Measurements from ENCODE around the gene BDP1. TPM values are rescaled to one million over a fixed set of nuclear protein-coding genes. Genes with fewer than 3 reads are reported as not detected.
"Not testable (repeated sequence)": the region's sequence is repeated elsewhere in the genome, so short reads cannot be mapped to it uniquely, and the experiment has no call there.

The BDP1 gene, protein sequence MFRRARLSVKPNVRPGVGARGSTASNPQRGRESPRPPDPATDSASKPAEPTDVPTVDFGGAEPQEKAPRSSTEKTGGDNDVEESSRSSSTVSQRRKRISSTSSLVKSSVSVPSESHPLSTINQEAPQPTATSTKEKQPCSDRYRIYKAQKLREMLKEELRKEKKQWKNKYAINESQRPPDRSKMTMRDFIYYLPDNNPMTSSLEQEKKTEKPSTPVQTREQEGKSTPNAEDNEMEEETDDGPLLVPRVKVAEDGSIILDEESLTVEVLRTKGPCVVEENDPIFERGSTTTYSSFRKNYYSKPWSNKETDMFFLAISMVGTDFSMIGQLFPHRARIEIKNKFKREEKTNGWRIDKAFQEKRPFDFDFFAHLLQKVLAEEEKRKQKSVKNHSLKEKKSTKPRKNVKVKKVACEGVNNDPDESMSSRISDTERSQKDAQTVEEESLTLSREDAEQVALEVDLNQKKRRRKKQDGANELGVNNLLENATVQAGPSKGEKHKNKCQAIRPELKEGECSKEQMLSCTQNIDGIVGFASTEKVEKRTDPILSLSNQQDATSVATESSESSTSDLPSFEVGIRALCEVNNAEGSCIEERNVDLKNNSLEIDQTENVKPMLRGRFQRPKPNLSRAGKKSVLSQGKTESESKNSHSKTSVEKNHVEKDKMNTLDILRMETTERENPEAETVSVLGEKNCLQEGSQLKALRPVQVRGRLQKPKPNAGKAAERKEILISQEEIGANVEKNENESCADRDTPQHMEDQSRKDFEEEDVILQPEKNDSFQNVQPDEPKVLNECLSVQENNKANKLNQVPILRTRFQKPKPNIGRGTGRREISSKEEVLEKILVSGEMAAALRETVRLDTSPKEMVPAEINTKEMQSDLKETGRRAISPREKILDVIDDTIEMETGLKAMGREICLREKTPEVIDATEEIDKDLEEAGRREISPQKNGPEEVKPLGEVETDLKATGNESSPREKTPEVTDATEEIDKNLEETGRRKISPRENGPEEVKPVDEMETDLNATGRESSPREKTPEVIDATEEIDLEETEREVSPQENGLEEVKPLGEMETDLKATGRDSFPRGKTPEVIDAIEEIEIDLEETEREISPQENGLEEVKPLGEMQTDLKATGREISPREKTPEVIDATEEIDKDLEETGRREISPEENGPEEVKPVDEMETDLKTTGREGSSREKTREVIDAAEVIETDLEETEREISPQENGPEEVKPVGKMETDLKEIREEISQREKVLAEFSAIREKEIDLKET (N-terminal part only)
- polyA plus RNA-seq (2012; ENCODE audit: insufficient read depth, insufficient read length, low read depth): 12.0 TPM

DNA sequence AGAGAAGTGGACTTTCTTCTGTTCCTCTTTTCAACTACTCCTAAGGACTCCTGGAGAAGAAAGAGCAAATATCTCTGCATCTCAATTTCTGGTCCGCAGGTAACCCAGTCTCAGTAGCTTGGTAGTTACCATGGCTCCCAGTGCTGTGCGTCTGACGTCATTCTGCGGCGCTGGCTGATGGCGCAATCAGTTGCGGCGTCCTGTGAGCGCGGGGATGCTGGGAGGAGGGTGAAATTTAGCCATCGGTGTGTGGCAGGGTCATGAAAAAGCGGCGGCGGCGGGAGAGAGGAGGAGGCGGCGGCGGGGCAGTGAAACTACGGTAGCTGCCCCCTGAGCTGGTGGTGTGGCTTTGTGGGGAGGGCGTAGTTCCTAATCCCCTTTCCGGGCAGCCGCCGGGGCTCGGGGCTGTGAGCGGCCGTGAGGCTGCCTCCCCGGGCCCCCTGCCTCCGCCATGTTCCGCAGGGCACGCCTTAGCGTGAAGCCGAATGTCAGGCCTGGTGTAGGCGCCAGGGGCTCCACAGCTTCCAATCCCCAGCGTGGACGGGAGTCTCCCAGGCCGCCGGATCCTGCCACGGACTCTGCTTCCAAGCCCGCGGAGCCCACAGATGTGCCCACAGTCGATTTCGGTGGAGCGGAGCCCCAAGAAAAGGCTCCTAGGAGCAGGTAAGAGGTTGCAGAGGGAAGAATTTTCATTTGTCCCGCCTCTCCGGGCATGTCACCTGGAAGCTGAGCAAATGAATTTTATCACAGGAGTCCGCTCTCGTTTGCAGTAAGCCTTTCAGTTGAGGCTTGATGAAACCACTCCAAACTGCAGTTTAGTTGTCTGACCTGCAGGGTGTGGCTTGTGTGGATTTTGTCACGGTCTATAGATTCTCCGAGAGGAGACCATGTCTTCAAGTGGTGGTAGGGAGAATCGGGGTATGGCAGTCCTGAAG lies at the start of gene BDP1:
Gene BDP1 (plus strand): TSS at position 225 of the 935 bp plus-strand sequence. CDS start 227 bp downstream, at position 452.
- TF ChIP-seq, protein P1, sequence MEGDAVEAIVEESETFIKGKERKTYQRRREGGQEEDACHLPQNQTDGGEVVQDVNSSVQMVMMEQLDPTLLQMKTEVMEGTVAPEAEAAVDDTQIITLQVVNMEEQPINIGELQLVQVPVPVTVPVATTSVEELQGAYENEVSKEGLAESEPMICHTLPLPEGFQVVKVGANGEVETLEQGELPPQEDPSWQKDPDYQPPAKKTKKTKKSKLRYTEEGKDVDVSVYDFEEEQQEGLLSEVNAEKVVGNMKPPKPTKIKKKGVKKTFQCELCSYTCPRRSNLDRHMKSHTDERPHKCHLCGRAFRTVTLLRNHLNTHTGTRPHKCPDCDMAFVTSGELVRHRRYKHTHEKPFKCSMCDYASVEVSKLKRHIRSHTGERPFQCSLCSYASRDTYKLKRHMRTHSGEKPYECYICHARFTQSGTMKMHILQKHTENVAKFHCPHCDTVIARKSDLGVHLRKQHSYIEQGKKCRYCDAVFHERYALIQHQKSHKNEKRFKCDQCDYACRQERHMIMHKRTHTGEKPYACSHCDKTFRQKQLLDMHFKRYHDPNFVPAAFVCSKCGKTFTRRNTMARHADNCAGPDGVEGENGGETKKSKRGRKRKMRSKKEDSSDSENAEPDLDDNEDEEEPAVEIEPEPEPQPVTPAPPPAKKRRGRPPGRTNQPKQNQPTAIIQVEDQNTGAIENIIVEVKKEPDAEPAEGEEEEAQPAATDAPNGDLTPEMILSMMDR (IDR thresholded peaks at IDR 0.05; ENCODE audit: low read depth, low read length): peak; percentile 27
- peak; percentile 95 for DNase-seq

GRCh38 chr5:71410088-71410487 lies 45.4 kb upstream of the BDP1 start:
- not testable (repeated sequence) for H3K4me1 ChIP-seq; H3K4me3 ChIP-seq (ENCODE audit: low read depth, low read length); H3K9me3 ChIP-seq; DNase-seq; H3K36me3 ChIP-seq
- peaks cover 33% of the 10 kb centered on the region for H3K27me3 ChIP-seq

More for the DNA sequence above, at the start of gene BDP1:
- no peaks in the 10 kb centered on the region; the same call in 1 of the 2 replicates for H3K4me1 ChIP-seq
- peaks cover 23% of the 10 kb centered on the region for H3K36me3 ChIP-seq
- peaks cover 24% of the 10 kb centered on the region for H3K27me3 ChIP-seq
- H3K4me3 ChIP-seq (ENCODE audit: low read depth, low read length): peak within 1 kb of the TSS; percentile 100
- H3K9me3 ChIP-seq: no peaks in the 10 kb centered on the region

DNA sequence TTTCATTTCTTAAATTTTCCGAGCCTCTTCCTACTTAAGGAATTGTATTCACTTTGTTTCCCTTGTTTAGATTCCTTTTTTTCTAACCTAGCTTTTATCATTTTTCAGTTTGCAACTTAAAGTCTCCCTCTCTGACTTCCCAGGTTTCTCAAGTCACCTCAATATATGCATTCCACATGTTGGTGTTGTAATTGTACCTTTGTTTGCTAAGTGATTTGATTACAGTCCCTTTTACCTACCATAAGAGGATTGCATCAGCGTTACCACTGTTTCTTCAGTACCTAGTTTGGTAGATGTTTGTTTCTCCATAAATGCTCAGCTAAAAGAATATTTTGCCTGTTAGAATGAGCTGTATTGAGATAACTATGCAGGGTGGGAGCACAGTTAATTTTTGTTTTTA lies 39.8 kb upstream of the BDP1 start:
- not testable (repeated sequence) for DNase-seq; H3K4me1 ChIP-seq; H3K9me3 ChIP-seq; H3K4me3 ChIP-seq (ENCODE audit: low read depth, low read length); H3K36me3 ChIP-seq
- peaks cover 30% of the 10 kb centered on the region for H3K27me3 ChIP-seq

DNA sequence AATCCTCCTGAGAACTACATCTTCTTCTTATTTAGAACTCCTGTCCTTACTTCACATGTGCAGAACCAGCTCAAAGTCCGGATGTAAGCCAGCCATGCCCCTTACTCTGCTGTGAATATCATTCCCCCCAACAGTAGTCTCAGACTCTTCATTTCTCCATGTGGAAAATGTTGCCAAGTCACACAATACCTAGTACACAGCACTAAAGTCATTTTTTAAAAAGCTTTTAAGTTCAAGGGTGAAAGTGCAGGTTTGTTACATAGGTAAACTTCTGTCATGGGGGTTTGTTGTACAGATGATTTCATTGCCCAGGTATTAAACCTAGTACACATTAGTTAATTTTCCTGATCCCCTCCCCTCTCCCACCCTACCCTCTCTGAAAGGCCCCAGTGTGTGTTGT lies 37.4 kb upstream of the BDP1 start:
- H3K9me3 ChIP-seq; H3K36me3 ChIP-seq; DNase-seq; H3K4me1 ChIP-seq; H3K4me3 ChIP-seq (ENCODE audit: low read depth, low read length): not testable (repeated sequence)
- H3K27me3 ChIP-seq: peaks cover 35% of the 10 kb centered on the region

DNA sequence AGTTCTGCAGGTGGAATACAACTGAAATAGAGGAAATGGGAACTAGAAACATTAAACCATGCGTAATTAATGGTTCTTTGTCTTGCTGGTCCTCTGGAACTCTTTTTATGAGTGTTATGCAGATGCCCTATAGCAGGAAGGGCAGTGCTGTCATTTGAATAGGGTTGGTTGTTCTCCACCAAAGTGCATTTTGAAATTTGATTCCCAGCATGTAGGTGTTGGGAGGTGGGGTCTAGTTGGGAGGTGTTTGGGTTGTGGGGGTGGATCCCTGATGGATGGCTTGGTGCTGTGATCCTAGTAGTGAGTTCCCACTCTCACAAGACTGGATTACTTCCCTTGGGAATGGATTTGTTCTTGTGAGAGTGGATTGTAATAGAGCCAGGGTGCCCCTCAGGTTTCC lies 34.2 kb upstream of the BDP1 start:
- not testable (repeated sequence) for H3K4me3 ChIP-seq (ENCODE audit: low read depth, low read length); DNase-seq; H3K4me1 ChIP-seq; H3K9me3 ChIP-seq; H3K36me3 ChIP-seq
- peaks cover 24% of the 10 kb centered on the region for H3K27me3 ChIP-seq

GRCh38 chr5:71423896-71424295 lies 31.6 kb upstream of the BDP1 start:
- DNase-seq; H3K4me1 ChIP-seq; H3K36me3 ChIP-seq; H3K9me3 ChIP-seq; H3K4me3 ChIP-seq (ENCODE audit: low read depth, low read length): not testable (repeated sequence)
- H3K27me3 ChIP-seq: peaks cover 23% of the 10 kb centered on the region

- peaks cover 23% of the 10 kb centered on the region for H3K27me3 ChIP-seq
- H3K9me3 ChIP-seq; H3K36me3 ChIP-seq; DNase-seq; H3K4me3 ChIP-seq (ENCODE audit: low read depth, low read length); H3K4me1 ChIP-seq: not testable (repeated sequence)
These were observed 28.6 kb upstream of the BDP1 start for GRCh38 chr5:71426686-71427474.

DNA sequence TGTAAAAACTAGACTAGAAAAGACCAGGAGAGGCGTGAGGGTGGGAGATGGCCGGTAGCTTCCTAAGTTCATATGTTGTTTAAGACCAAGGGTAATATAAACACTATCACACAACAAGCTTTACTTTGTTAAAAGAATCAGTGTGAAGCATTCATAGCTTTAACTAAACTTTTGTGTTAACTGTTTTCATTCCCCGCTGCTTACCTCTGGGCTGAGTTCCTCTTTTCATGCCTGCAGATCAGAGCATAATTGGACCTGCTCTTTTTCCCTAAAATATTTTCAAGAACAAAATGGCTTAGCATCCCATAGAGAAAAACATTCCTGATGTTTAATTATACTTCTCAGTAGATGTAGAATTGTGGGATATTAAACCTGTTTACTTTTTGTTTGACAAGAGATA lies 23.0 kb upstream of the BDP1 start:
- not testable (repeated sequence) for H3K9me3 ChIP-seq; DNase-seq; H3K36me3 ChIP-seq; H3K4me1 ChIP-seq; H3K4me3 ChIP-seq (ENCODE audit: low read depth, low read length)
- peaks cover 30% of the 10 kb centered on the region for H3K27me3 ChIP-seq

DNA sequence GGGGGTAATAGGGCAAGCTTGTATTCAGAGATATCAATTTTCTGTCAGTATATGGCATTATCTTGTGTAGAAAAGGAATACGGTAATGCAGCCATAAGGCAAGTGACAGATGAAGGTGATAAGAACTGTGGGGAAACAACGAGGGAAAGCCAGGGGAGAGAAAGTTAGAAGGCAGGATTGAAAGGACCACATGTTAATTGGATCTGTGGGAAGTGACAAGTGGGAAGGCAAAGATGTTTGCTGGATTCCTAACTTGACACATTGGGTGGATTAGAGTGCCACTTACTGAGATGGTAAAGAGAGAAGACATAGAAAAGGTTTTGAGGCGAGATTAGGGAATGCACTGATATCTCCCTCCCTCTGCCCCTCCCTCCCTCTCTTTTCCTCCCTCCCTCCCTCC lies 20.6 kb upstream of the BDP1 start:
- peaks cover 18% of the 10 kb centered on the region for H3K27me3 ChIP-seq
- H3K36me3 ChIP-seq; H3K9me3 ChIP-seq; H3K4me3 ChIP-seq (ENCODE audit: low read depth, low read length); H3K4me1 ChIP-seq; DNase-seq: not testable (repeated sequence)

DNA sequence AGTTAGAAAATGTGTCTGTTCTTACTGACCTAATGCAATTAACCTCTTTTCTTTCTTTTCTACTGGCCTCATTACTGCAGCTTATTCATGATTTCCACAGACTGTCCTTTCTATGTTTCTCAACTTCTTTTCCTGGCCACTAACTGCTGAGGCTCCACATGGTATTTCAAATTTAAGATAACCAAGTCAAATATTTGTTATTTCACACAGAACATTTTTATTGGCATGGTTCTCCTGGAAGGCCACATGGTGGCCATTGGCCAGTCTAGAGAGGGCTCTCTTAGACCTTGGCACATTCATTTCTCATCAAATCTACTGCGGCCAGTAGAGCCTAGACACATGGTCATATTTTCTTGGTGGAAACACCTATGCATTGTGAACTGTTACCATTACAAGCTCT lies 13.9 kb upstream of the BDP1 start:
- H3K27me3 ChIP-seq: peaks cover 38% of the 10 kb centered on the region
- H3K36me3 ChIP-seq; H3K9me3 ChIP-seq; H3K4me1 ChIP-seq; H3K4me3 ChIP-seq (ENCODE audit: low read depth, low read length); DNase-seq: not testable (repeated sequence)

DNA sequence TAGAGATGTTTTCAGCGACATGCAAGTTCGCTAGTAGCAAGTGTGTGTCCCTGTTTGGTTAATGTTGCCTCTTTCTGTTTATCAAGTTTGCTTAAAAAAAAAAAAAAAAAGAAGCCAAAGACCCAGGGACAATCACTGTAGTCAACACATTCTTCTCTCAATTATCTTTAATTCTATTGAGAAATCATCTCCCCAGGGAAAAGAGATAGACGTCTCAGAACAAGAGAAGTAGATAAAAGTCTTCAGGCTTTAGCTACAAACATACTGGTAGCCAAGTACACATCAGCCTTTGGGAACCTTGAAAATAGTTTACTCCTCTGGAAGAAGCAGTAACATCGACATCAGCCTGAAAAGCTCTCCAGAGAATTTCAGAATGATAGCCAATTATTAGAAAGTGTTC lies 11.6 kb upstream of the BDP1 start:
- not testable (repeated sequence) for DNase-seq; H3K36me3 ChIP-seq; H3K4me1 ChIP-seq; H3K4me3 ChIP-seq (ENCODE audit: low read depth, low read length); H3K9me3 ChIP-seq
- H3K27me3 ChIP-seq: peaks cover 29% of the 10 kb centered on the region

GRCh38 chr5:71445015-71445414 lies 10.4 kb upstream of the BDP1 start:
- H3K4me3 ChIP-seq (ENCODE audit: low read depth, low read length); H3K36me3 ChIP-seq; H3K4me1 ChIP-seq; H3K9me3 ChIP-seq; DNase-seq: not testable (repeated sequence)
- peaks cover 37% of the 10 kb centered on the region for H3K27me3 ChIP-seq

Measured in BE2C (cell line).